ENCODE data around the gene SPG11. TPM values are rescaled to one million over a fixed set of nuclear protein-coding genes. Genes with fewer than 3 reads are reported as not detected.

Gene SPG11
- total and polyA plus RNA-seq, 2 experiments from 2014 or later: 23.3 to 42.2 TPM

DNA sequence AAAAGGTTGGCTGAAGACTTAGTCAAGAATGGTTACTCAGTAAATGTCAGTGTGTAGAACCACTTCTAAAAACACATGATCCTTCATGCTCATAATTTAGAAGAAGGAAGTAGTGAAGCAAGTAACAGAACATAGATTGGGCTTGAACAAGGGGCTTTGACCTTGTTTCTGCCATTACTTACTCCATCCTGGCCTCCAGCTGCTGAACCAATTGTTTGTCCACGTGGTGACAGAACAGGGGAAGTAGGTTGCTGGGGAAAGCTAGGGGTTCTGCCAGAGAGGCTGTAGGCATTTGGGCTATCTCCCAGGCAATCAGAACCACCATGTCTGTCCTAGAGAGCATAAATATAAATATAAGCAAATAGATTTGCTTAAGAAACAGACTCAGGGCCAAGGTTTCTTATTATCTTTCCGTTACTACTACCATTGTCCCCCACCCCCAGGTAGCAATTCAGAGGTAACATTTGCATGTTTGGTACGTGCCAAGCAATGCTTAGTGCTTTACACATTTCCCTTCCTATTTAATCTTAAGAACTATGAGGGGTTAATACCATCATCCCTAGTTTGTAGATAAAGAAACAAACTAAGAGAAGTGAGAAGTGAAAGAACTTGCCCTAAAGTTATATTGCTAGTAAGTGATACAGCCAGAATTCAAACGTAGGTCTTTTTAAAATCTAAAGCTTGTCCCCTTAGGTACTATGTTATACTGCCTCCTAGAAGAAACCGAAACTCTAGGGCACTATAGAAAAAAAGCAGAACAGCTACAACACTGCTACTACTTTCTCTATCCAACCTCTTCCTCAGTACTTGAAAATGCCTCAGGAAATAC, 3.0 kb upstream of the SPG11 start:
- no peak overlapping the region for H3K4me3 ChIP-seq
- Mint-ChIP-seq H3K9me3 (no peaks in the 10 kb centered on the region), H3K4me3 (no peak overlapping the region), H3K27me3 (ENCODE audit: insufficient read depth, low read depth, poor library complexity) (peaks cover 7% of the 10 kb centered on the region), H3K36me3 (ENCODE audit: low read depth) (no peaks in the 10 kb centered on the region; the same call in 2 of the 3 replicates), H3K4me1 (peaks cover 17% of the 10 kb centered on the region), H3K27ac (no peak overlapping the region)
- H3F3A ChIP-seq (replicated peaks; ENCODE audit: low read depth): no peaks in the 10 kb centered on the region; the same call in 1 of the 2 replicates
- no peak for TF ChIP-seq REST (IDR thresholded peaks at IDR 0.05; ENCODE audit: unreplicated experiment)
- no peak for TF ChIP-seq STAT1 (IDR thresholded peaks at IDR 0.05; ENCODE audit: unreplicated experiment)
- no peak for TF ChIP-seq CTCF (conservative IDR thresholded peaks at IDR 0.05; ENCODE audit: low read depth in 2 of 2)
- TF ChIP-seq EZH2phosphoT487 (IDR thresholded peaks at IDR 0.05; ENCODE audit: unreplicated experiment): no peak
- TF ChIP-seq JUNB (IDR thresholded peaks at IDR 0.05; ENCODE audit: unreplicated experiment): no peak
- TF ChIP-seq, protein P1, sequence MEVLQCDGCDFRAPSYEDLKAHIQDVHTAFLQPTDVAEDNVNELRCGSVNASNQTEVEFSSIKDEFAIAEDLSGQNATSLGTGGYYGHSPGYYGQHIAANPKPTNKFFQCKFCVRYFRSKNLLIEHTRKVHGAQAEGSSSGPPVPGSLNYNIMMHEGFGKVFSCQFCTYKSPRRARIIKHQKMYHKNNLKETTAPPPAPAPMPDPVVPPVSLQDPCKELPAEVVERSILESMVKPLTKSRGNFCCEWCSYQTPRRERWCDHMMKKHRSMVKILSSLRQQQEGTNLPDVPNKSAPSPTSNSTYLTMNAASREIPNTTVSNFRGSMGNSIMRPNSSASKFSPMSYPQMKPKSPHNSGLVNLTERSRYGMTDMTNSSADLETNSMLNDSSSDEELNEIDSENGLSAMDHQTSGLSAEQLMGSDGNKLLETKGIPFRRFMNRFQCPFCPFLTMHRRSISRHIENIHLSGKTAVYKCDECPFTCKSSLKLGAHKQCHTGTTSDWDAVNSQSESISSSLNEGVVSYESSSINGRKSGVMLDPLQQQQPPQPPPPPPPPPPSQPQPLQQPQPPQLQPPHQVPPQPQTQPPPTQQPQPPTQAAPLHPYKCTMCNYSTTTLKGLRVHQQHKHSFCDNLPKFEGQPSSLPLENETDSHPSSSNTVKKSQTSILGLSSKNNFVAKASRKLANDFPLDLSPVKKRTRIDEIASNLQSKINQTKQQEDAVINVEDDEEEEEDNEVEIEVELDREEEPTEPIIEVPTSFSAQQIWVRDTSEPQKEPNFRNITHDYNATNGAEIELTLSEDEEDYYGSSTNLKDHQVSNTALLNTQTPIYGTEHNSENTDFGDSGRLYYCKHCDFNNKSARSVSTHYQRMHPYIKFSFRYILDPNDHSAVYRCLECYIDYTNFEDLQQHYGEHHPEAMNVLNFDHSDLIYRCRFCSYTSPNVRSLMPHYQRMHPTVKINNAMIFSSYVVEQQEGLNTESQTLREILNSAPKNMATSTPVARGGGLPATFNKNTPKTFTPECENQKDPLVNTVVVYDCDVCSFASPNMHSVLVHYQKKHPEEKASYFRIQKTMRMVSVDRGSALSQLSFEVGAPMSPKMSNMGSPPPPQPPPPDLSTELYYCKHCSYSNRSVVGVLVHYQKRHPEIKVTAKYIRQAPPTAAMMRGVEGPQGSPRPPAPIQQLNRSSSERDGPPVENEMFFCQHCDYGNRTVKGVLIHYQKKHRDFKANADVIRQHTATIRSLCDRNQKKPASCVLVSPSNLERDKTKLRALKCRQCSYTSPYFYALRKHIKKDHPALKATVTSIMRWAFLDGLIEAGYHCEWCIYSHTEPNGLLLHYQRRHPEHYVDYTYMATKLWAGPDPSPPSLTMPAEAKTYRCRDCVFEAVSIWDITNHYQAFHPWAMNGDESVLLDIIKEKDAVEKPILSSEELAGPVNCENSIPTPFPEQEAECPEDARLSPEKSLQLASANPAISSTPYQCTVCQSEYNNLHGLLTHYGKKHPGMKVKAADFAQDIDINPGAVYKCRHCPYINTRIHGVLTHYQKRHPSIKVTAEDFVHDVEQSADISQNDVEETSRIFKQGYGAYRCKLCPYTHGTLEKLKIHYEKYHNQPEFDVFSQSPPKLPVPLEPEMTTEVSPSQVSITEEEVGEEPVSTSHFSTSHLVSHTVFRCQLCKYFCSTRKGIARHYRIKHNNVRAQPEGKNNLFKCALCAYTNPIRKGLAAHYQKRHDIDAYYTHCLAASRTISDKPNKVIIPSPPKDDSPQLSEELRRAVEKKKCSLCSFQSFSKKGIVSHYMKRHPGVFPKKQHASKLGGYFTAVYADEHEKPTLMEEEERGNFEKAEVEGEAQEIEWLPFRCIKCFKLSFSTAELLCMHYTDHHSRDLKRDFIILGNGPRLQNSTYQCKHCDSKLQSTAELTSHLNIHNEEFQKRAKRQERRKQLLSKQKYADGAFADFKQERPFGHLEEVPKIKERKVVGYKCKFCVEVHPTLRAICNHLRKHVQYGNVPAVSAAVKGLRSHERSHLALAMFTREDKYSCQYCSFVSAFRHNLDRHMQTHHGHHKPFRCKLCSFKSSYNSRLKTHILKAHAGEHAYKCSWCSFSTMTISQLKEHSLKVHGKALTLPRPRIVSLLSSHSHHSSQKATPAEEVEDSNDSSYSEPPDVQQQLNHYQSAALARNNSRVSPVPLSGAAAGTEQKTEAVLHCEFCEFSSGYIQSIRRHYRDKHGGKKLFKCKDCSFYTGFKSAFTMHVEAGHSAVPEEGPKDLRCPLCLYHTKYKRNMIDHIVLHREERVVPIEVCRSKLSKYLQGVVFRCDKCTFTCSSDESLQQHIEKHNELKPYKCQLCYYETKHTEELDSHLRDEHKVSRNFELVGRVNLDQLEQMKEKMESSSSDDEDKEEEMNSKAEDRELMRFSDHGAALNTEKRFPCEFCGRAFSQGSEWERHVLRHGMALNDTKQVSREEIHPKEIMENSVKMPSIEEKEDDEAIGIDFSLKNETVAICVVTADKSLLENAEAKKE (CRISPR knock-in tag; IDR thresholded peaks at IDR 0.05): no peak
- TF ChIP-seq ZNF331 (CRISPR knock-in tag; IDR thresholded peaks at IDR 0.05; ENCODE audit: low read depth): no peak
- TF ChIP-seq ZNF114 (CRISPR knock-in tag; IDR thresholded peaks at IDR 0.05): no peak
- TF ChIP-seq EZH2 (IDR thresholded peaks at IDR 0.05; ENCODE audit: low read depth, unreplicated experiment): no peak
- no peak for TF ChIP-seq POLR2AphosphoS5 (IDR thresholded peaks at IDR 0.05; ENCODE audit: low read depth)
- no peak overlapping the region for H3K4me2 ChIP-seq
- H2AFZ ChIP-seq: peak overlapping the region; percentile 11; the same call in 1 of the 2 replicates
- H3K4me1 ChIP-seq (ENCODE audit: insufficient read depth): peaks cover 5% of the 10 kb centered on the region; the same call in 1 of the 2 replicates
- H3K36me3 ChIP-seq (ENCODE audit: insufficient read depth): no peaks in the 10 kb centered on the region
- DNase-seq (ENCODE audit: low spot score): no peak
- H3K27me3 ChIP-seq (ENCODE audit: insufficient read depth): no peaks in the 10 kb centered on the region
- no peak for ATAC-seq
- no peaks in the 10 kb centered on the region for H4K20me1 ChIP-seq (replicated peaks; ENCODE audit: insufficient read depth)
- H3K9me2 ChIP-seq (ENCODE audit: insufficient read depth): no peaks in the 10 kb centered on the region
- H3K27ac ChIP-seq (ENCODE audit: low read depth): no peak overlapping the region
- H3K79me2 ChIP-seq (replicated peaks; ENCODE audit: insufficient read depth): peaks cover 10% of the 10 kb centered on the region; the same call in 1 of the 2 replicates

Measured in GM23338 (cell line).